SK-N-SH treated with all-trans-retinoic acid at 6 μM for 48 hours (cell line): ENCODE results near the gene ST6GALNAC3.

Experiments
- CSRNP3 ChIP-seq: fragments of 250-450 bp; sonication (Bioruptor Pico); IDR thresholded peaks from 2 replicates; pipeline ENCODE4 v1.5.1; 2021; ENCODE audit warnings: mild to moderate bottlenecking, moderate library complexity
- RARB ChIP-seq: fragments of 250-450 bp; sonication (Bioruptor Pico); IDR thresholded peaks from 2 replicates; pipeline ENCODE4 v1.8.0; 2021; ENCODE audit warnings: mild to moderate bottlenecking, moderate library complexity
- TF ChIP-seq, protein P1 (sequence below): fragments of 250-450 bp; sonication (Bioruptor Pico); IDR thresholded peaks from 2 replicates; pipeline ENCODE4 v1.8.0; 2021; ENCODE audit warnings: low read depth, mild to moderate bottlenecking, moderate library complexity, borderline replicate concordance

GRCh38 chr1:76049498-76049897 is 25.0 kb upstream of the ST6GALNAC3 start:
- TF ChIP-seq CSRNP3 (CRISPR knock-in tag), result no peak
- TF ChIP-seq, protein P1, sequence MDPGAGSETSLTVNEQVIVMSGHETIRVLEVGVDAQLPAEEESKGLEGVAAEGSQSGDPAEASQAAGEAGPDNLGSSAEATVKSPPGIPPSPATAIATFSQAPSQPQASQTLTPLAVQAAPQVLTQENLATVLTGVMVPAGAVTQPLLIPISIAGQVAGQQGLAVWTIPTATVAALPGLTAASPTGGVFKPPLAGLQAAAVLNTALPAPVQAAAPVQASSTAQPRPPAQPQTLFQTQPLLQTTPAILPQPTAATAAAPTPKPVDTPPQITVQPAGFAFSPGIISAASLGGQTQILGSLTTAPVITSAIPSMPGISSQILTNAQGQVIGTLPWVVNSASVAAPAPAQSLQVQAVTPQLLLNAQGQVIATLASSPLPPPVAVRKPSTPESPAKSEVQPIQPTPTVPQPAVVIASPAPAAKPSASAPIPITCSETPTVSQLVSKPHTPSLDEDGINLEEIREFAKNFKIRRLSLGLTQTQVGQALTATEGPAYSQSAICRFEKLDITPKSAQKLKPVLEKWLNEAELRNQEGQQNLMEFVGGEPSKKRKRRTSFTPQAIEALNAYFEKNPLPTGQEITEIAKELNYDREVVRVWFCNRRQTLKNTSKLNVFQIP, result no peak
- TF ChIP-seq RARB (CRISPR knock-in tag), result no peak
